SH-SY5Y (cell line): ENCODE measurements around the gene PPEF1.

Experiments used
- GATA2 ChIP-seq: IDR thresholded peaks from 2 replicates; pipeline ENCODE4 v1.6.1; 2011; ENCODE audit warnings: mild to moderate bottlenecking, low read depth, low read length
- GATA3 ChIP-seq: IDR thresholded peaks from 2 replicates; pipeline ENCODE4 v1.6.1; 2011; ENCODE audit warnings: low read depth, mild to moderate bottlenecking, low read length, moderate library complexity

- TF ChIP-seq GATA2 (no peak), GATA3 (no peak)
Measured at GRCh38 chrX:18672008-18672407, 35.4 kb upstream of the PPEF1 start, which contains the start of gene RS1.
